Liver (tissue), 9 donors: ENCODE data around the gene PIR. TPM values are rescaled to one million over a fixed set of nuclear protein-coding genes. Genes with fewer than 3 reads are reported as not detected.

Experiments
- DNase-seq: peaks from one replicate; pipeline ENCODE4 v3.0.0-alpha.2; 2017; ENCODE audit warnings: low spot score
- H3K27ac ChIP-seq, 2 donors: one replicate each; pipeline ENCODE4 v1.7.0; 2013; ENCODE audit warnings: inconsistent platforms in 2 of 2, low read length in 2 of 2, control low read depth in 1 of 2, low read depth in 1 of 2, mild to moderate bottlenecking in 1 of 2
- H3K27me3 ChIP-seq, 4 donors: one replicate each; pipeline versions ENCODE4 v1.6.1 to v1.7.0; 2013; ENCODE audit warnings: low read length in 3 of 4, inconsistent platforms in 1 of 4, mild to moderate bottlenecking in 1 of 4, moderate library complexity in 1 of 4; ENCODE audit not compliant: control insufficient read depth in 4 of 4, insufficient read depth in 4 of 4
- H3K36me3 ChIP-seq, 4 donors: one replicate each; pipeline versions ENCODE4 v1.6.1 to v1.7.0; 2013; ENCODE audit warnings: low read length in 3 of 4, mild to moderate bottlenecking in 3 of 4, low read depth in 1 of 4, moderate library complexity in 1 of 4; ENCODE audit not compliant: control insufficient read depth in 4 of 4, insufficient read depth in 3 of 4
- H3K4me1 ChIP-seq, 4 donors: one replicate each; pipeline versions ENCODE4 v1.6.1 to v1.7.0; 2013; ENCODE audit warnings: low read length in 3 of 4, mild to moderate bottlenecking in 3 of 4, moderate library complexity in 1 of 4; ENCODE audit not compliant: control insufficient read depth in 4 of 4, insufficient read depth in 4 of 4
- H3K4me3 ChIP-seq, 3 donors: one replicate each; pipeline versions ENCODE4 v1.6.1 to v1.7.0; 2013; ENCODE audit warnings: low read length in 3 of 3, control low read depth in 1 of 3, low read depth in 1 of 3, mild to moderate bottlenecking in 1 of 3
- H3K9ac ChIP-seq, 2 donors: one replicate each; pipeline ENCODE4 v1.7.0; 2013; ENCODE audit warnings: low read length in 2 of 2, mild to moderate bottlenecking in 2 of 2, moderate library complexity in 2 of 2, control low read depth in 1 of 2, low read depth in 1 of 2
- H3K9me3 ChIP-seq, 4 donors: one replicate each; pipeline versions ENCODE4 v1.6.1 to v1.7.0; 2013; ENCODE audit warnings: low read length in 3 of 4; ENCODE audit not compliant: control insufficient read depth in 4 of 4
- CTCF ChIP-seq: fragments of 150-350 bp; IDR thresholded peaks from 2 replicates; pipeline ENCODE4 v1.5.1; 2017; ENCODE audit warnings: improper control_type of control experiment, low read depth, low read length; ENCODE audit not compliant: missing input control
- EGR1 ChIP-seq, 2 donors: IDR thresholded peaks; 2 replicates each; pipeline ENCODE4 v1.6.1; 2016 to 2018; ENCODE audit warnings: antibody characterized with exemption in 2 of 2, low read depth in 2 of 2
- FOXA1 ChIP-seq: IDR thresholded peaks from 2 replicates; pipeline ENCODE4 v1.6.1; 2016; ENCODE audit warnings: antibody characterized with exemption
- FOXA2 ChIP-seq: IDR thresholded peaks from 2 replicates; pipeline ENCODE4 v1.6.1; 2016; ENCODE audit warnings: antibody characterized with exemption
- HNF4A ChIP-seq, 2 donors: conservative IDR thresholded peaks; 2 replicates each; pipeline ENCODE4 v1.6.1; 2016; ENCODE audit warnings: antibody characterized with exemption in 2 of 2, mild to moderate bottlenecking in 2 of 2
- HNF4G ChIP-seq: IDR thresholded peaks from 2 replicates; pipeline ENCODE4 v1.6.1; 2016; ENCODE audit warnings: antibody characterized with exemption
- JUND ChIP-seq, 2 donors: IDR thresholded peaks; 2 replicates each; pipeline ENCODE4 v1.6.1; 2016; ENCODE audit warnings: antibody characterized with exemption in 2 of 2
- MAX ChIP-seq: IDR thresholded peaks from 2 replicates; pipeline ENCODE4 v1.6.1; 2016; ENCODE audit warnings: antibody characterized with exemption
- NR2F2 ChIP-seq: IDR thresholded peaks from 2 replicates; pipeline ENCODE4 v1.6.1; 2016; ENCODE audit warnings: antibody characterized with exemption
- RAD21 ChIP-seq, 2 donors: IDR thresholded peaks; 2 replicates each; pipeline ENCODE4 v1.6.1; 2016; ENCODE audit warnings: antibody characterized with exemption in 2 of 2, mild to moderate bottlenecking in 2 of 2
- REST ChIP-seq: IDR thresholded peaks from 2 replicates; pipeline ENCODE4 v1.6.1; 2016; ENCODE audit warnings: antibody characterized with exemption, mild to moderate bottlenecking
- YY1 ChIP-seq: IDR thresholded peaks from 2 replicates; pipeline ENCODE4 v1.6.1; 2016; ENCODE audit warnings: antibody characterized with exemption, mild to moderate bottlenecking
- ZBTB33 ChIP-seq: IDR thresholded peaks from 2 replicates; pipeline ENCODE4 v1.6.1; 2016; ENCODE audit warnings: antibody characterized with exemption
- WGBS: extraction: QIAGEN DNeasy Blood & Tissue Kit; methylation state at CpG from one replicate; pipeline ENCODE4 v1.1.7; 2013; 5-methylcytosine and 5-hydroxymethylcytosine counted together
- polyA plus RNA-seq, 2 donors: library from polyadenylated mRNA; stranded (reverse) in 1 of 2; unstranded in 1 of 2; fragments of 200-250 nt in 1 of 2; fragments of >200 nt in 1 of 2; fragmentation: Nextera tagmentation in 1 of 2; extraction: Ambion mirVana in 1 of 2; gene quantifications; one replicate each; pipeline versions ENCODE4 v1.2.1 to v1.2.3, GENCODE V29; 2013 to 2015
- total RNA-seq, 2 donors: library from RNA; depleted of rRNA; stranded (reverse); fragments of >200 nt; gene quantifications; one replicate each; pipeline ENCODE4 v1.2.3, GENCODE V29; 2014
- donor health status: healthy.
- donor health status: healthy.
- donor health status: healthy.
- donor health status: healthy.
- donor health status: healthy.

The PIR gene
- total and polyA plus RNA-seq, 4 donors: 9.0 to 24.7 (median 17.0) TPM

GRCh38 chrX:15474028-15474427 lies 19.1 kb downstream of the PIR start:
- no peak for DNase-seq
- H3K27ac ChIP-seq: no peak overlapping the region
- peaks cover 0 to 3% (median 0%) of the 10 kb centered on the region in 4 donors for H3K4me1 ChIP-seq
- WGBS: 96% methylated on average over 4 of the region's 4 CpGs
- no peaks in the 10 kb centered on the region for H3K27me3 ChIP-seq
- no peak overlapping the region for H3K9ac ChIP-seq
- peaks cover 0 to 3% (median under 1%) of the 10 kb centered on the region in 4 donors for H3K36me3 ChIP-seq
- TF ChIP-seq EGR1 (IDR thresholded peaks at IDR 0.05; ENCODE audit: low read depth in 2 of 2) (no peak), HNF4A (conservative IDR thresholded peaks at IDR 0.05) (no peak), MAX (no peak), YY1 (no peak), HNF4G (no peak), FOXA2 (no peak), CTCF (no peak), ZBTB33 (no peak), NR2F2 (no peak), FOXA1 (no peak)
- no peak overlapping the region for H3K4me3 ChIP-seq
- H3K9me3 ChIP-seq: no peaks in the 10 kb centered on the region

- H3K27ac ChIP-seq: no peak overlapping the region
- no peak for TF ChIP-seq NR2F2
- TF ChIP-seq RAD21 (IDR thresholded peaks at IDR 0.05): no peak
- TF ChIP-seq MAX: no peak
- TF ChIP-seq YY1: no peak
- no peak for TF ChIP-seq FOXA1
- no peak for TF ChIP-seq REST
- no peak for TF ChIP-seq HNF4A (conservative IDR thresholded peaks at IDR 0.05)
- no peak for TF ChIP-seq JUND (IDR thresholded peaks at IDR 0.05)
- TF ChIP-seq ZBTB33: no peak
- TF ChIP-seq EGR1 (IDR thresholded peaks at IDR 0.05; ENCODE audit: low read depth in 2 of 2): no peak
- no peak for DNase-seq
- peaks cover 0 to 3% (median 0%) of the 10 kb centered on the region in 4 donors for H3K4me1 ChIP-seq
- H3K9me3 ChIP-seq: no peaks in the 10 kb centered on the region
- H3K27me3 ChIP-seq: no peaks in the 10 kb centered on the region
- no peak overlapping the region for H3K4me3 ChIP-seq
- H3K9ac ChIP-seq: no peak overlapping the region
- peaks cover 0 to 2% (median 0%) of the 10 kb centered on the region in 4 donors for H3K36me3 ChIP-seq
These were observed 20.6 kb downstream of the PIR start for GRCh38 chrX:15472531-15472930.
